ENCODE results near the gene HACD1.

Gene HACD1

DNA sequence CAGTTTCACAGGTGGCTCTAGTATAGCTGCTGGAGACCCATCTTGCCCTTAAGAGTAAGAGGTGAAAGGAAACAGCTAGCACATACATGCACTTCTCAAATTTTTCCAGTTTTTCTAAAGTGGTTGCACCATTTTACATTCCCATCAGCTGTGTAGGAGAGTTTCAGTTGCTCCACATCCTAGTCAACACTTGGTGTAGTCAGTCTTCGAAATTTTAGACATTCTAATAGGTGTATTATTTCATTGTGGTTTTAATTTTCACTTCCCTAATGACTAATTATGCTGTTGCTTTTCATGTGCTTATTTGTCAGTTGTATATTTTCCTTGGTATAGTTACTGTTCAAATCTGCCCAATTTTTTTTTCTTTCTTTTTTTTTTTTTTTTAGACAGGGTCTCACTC lies 9.5 kb upstream of the HACD1 start:
- Histone ChIP-seq H3K36me3 (ENCODE audit: insufficient read depth, low read length) (no peaks in the 10 kb centered on the region), H3K27me3 (ENCODE audit: insufficient read depth, low read length) (no peaks in the 10 kb centered on the region), H3K79me2 (ENCODE audit: insufficient read depth, low read length) (no peaks in the 10 kb centered on the region), H2AFZ (ENCODE audit: low read length) (no peak overlapping the region), H3K4me1 (ENCODE audit: insufficient read depth, low read length, severe bottlenecking) (no peaks in the 10 kb centered on the region), H3F3A (ENCODE audit: insufficient read depth, low read length) (no peaks in the 10 kb centered on the region), H3K9me2 (ENCODE audit: low read depth, low read length) (no peaks in the 10 kb centered on the region), H3K27ac (ENCODE audit: low read depth, low read length, poor library complexity, severe bottlenecking) (no peak overlapping the region), H4K20me1 (ENCODE audit: insufficient read depth, low read length) (no peaks in the 10 kb centered on the region), H3K9ac (ENCODE audit: low read length) (no peak overlapping the region), H3K9me3 (ENCODE audit: low read length) (no peaks in the 10 kb centered on the region), H3K4me2 (ENCODE audit: low read length) (no peak overlapping the region), H3K4me3 (ENCODE audit: low read depth, low read length, poor library complexity, severe bottlenecking) (no peak overlapping the region)
- no peak for TF ChIP-seq EZH2 (IDR thresholded peaks at IDR 0.05; ENCODE audit: borderline replicate concordance, low read length)
- TF ChIP-seq, protein P1, sequence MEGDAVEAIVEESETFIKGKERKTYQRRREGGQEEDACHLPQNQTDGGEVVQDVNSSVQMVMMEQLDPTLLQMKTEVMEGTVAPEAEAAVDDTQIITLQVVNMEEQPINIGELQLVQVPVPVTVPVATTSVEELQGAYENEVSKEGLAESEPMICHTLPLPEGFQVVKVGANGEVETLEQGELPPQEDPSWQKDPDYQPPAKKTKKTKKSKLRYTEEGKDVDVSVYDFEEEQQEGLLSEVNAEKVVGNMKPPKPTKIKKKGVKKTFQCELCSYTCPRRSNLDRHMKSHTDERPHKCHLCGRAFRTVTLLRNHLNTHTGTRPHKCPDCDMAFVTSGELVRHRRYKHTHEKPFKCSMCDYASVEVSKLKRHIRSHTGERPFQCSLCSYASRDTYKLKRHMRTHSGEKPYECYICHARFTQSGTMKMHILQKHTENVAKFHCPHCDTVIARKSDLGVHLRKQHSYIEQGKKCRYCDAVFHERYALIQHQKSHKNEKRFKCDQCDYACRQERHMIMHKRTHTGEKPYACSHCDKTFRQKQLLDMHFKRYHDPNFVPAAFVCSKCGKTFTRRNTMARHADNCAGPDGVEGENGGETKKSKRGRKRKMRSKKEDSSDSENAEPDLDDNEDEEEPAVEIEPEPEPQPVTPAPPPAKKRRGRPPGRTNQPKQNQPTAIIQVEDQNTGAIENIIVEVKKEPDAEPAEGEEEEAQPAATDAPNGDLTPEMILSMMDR (IDR thresholded peaks at IDR 0.05; ENCODE audit: low read length), result no peak

DNA sequence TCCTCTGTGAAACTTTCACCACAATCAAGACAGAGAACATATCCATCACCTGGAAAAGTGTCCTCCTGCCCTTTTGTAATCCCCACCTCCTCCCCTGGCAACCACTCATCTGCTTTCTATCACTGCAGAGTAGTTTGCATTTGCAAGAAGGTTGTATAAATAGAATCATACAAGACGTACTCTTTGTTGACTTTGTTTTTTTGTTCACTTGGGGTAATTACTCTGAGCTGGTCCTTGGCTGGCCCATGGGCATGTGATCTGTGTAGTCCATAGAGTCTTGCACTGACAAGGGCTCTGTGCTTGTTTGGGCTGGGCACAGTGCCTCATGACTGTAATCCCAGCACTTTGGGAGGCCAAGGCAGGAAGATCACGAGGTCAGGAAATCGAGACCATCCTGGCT lies 7.8 kb upstream of the HACD1 start:
- no peaks in the 10 kb centered on the region for H3K9me2 ChIP-seq (ENCODE audit: low read depth, low read length)

DNA sequence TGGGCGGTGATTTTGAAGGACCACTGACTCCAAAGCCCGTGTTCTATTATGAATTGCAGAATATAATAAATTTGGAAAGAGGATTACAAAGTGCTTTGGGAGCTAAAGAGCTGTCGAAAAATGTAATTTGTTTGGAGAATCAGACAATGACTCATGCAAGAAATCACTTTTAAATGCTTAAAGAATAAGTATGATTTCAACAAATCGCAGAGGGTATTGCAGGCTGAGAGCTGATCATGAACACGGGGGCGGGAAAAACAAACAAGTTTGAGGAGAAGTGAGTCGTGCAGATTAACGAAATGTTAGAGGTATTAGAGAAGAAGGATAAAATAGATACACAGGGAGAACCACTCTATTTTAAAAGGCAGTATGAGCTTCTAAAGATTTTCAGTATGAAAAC lies 4.9 kb upstream of the HACD1 start:
- no peaks in the 10 kb centered on the region for H3K9me3 ChIP-seq (ENCODE audit: low read length)
- no peak for TF ChIP-seq EZH2 (IDR thresholded peaks at IDR 0.05; ENCODE audit: borderline replicate concordance, low read length)
- TF ChIP-seq, protein P1 (IDR thresholded peaks at IDR 0.05; ENCODE audit: low read length), result no peak
- H4K20me1 ChIP-seq (ENCODE audit: insufficient read depth, low read length), result no peaks in the 10 kb centered on the region
- H3K4me2 ChIP-seq (ENCODE audit: low read length), result no peak overlapping the region
- no peaks in the 10 kb centered on the region; the same call in 1 of the 2 replicates for H3K27me3 ChIP-seq (ENCODE audit: insufficient read depth, low read length)
- no peak overlapping the region for H3K9ac ChIP-seq (ENCODE audit: low read length)
- no peak overlapping the region for H2AFZ ChIP-seq (ENCODE audit: low read length)
- no peaks in the 10 kb centered on the region for H3K79me2 ChIP-seq (ENCODE audit: insufficient read depth, low read length)
- no peaks in the 10 kb centered on the region for H3K9me2 ChIP-seq (ENCODE audit: low read depth, low read length)
- no peaks in the 10 kb centered on the region for H3F3A ChIP-seq (ENCODE audit: insufficient read depth, low read length)
- H3K27ac ChIP-seq (ENCODE audit: low read depth, low read length, poor library complexity, severe bottlenecking), result no peak overlapping the region
- no peak overlapping the region for H3K4me3 ChIP-seq (ENCODE audit: low read depth, low read length, poor library complexity, severe bottlenecking)
- no peaks in the 10 kb centered on the region for H3K36me3 ChIP-seq (ENCODE audit: insufficient read depth, low read length)
- peaks cover 4% of the 10 kb centered on the region for H3K4me1 ChIP-seq (ENCODE audit: insufficient read depth, low read length, severe bottlenecking)

More for the DNA sequence above, 7.8 kb upstream of the HACD1 start:
- H3K4me2 ChIP-seq (ENCODE audit: low read length), result no peak overlapping the region
- H3K4me3 ChIP-seq (ENCODE audit: low read depth, low read length, poor library complexity, severe bottlenecking), result no peak overlapping the region
- H3K27me3 ChIP-seq (ENCODE audit: insufficient read depth, low read length), result no peaks in the 10 kb centered on the region; the same call in 1 of the 2 replicates
- H3K36me3 ChIP-seq (ENCODE audit: insufficient read depth, low read length), result no peaks in the 10 kb centered on the region
- no peak for TF ChIP-seq EZH2 (IDR thresholded peaks at IDR 0.05; ENCODE audit: borderline replicate concordance, low read length)
- H4K20me1 ChIP-seq (ENCODE audit: insufficient read depth, low read length), result no peaks in the 10 kb centered on the region
- H2AFZ ChIP-seq (ENCODE audit: low read length), result no peak overlapping the region
- H3K27ac ChIP-seq (ENCODE audit: low read depth, low read length, poor library complexity, severe bottlenecking), result no peak overlapping the region
- H3F3A ChIP-seq (ENCODE audit: insufficient read depth, low read length), result no peaks in the 10 kb centered on the region
- H3K4me1 ChIP-seq (ENCODE audit: insufficient read depth, low read length, severe bottlenecking), result no peaks in the 10 kb centered on the region
- no peaks in the 10 kb centered on the region for H3K9me3 ChIP-seq (ENCODE audit: low read length)
- no peak overlapping the region for H3K9ac ChIP-seq (ENCODE audit: low read length)
- H3K79me2 ChIP-seq (ENCODE audit: insufficient read depth, low read length), result no peaks in the 10 kb centered on the region

DNA sequence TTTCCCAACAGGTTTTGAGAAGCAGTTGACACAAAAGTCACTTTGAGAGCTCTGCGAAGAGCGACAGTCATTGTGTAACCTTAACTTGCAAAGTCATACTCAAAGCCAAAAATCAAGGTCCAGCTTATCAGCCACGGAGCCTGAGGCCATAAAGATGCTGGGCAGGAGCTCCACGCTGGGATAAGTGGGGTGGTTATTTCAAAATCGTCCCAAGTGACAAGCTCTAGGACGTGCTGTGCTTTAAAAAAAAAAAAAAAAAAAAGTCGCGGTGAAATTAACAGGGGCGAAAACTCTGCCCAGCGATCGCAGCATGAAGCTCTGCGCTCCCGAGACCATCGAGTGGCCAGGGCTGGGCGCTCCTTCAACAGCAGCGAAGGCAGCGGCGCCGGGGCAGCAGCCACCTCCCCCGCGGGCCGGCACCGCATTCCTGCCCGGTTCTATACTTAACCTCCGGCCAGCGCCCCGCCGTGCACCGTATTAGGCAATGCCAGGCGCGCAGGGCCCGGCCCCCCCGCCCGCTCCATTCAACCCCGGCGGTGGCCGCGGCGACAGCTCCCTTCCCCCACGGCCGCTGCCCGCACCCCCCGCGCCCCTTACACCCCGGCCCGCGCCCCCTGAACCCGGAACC lies 657 bp downstream of the HACD1 start:
- no peak overlapping the region for H3K9ac ChIP-seq (ENCODE audit: low read length)

More for the DNA sequence above, 657 bp downstream of the HACD1 start:
- H3K4me3 ChIP-seq (ENCODE audit: low read depth, low read length, poor library complexity, severe bottlenecking), result peak overlapping the region; percentile 59
- H3K9me3 ChIP-seq (ENCODE audit: low read length), result no peaks in the 10 kb centered on the region
- H3F3A ChIP-seq (ENCODE audit: insufficient read depth, low read length), result no peaks in the 10 kb centered on the region; the same call in 1 of the 2 replicates
- H3K79me2 ChIP-seq (ENCODE audit: insufficient read depth, low read length), result no peaks in the 10 kb centered on the region
- H3K4me1 ChIP-seq (ENCODE audit: insufficient read depth, low read length, severe bottlenecking), result peaks cover 4% of the 10 kb centered on the region
- no peaks in the 10 kb centered on the region; the same call in 1 of the 2 replicates for H3K27me3 ChIP-seq (ENCODE audit: insufficient read depth, low read length)
- H3K36me3 ChIP-seq (ENCODE audit: insufficient read depth, low read length), result no peaks in the 10 kb centered on the region
- H2AFZ ChIP-seq (ENCODE audit: low read length), result no peak overlapping the region
- no peak for TF ChIP-seq EZH2 (IDR thresholded peaks at IDR 0.05; ENCODE audit: borderline replicate concordance, low read length)
- TF ChIP-seq, protein P1 (IDR thresholded peaks at IDR 0.05; ENCODE audit: low read length), result no peak
- no peaks in the 10 kb centered on the region for H4K20me1 ChIP-seq (ENCODE audit: insufficient read depth, low read length)
- peak overlapping the region; percentile 60 for H3K4me2 ChIP-seq (ENCODE audit: low read length)
- no peak overlapping the region for H3K27ac ChIP-seq (ENCODE audit: low read depth, low read length, poor library complexity, severe bottlenecking)
- H3K9me2 ChIP-seq (ENCODE audit: low read depth, low read length), result no peaks in the 10 kb centered on the region

All from OCI-LY1 (cell line).